B cell (primary cell): ENCODE data around the gene GPR156. TPM values are rescaled to one million over a fixed set of nuclear protein-coding genes. Genes with fewer than 3 reads are reported as not detected.

Experiments used
- ATAC-seq: fragments of 200-7000 bp; cut with Tn5 transposase; one replicate; pipeline ENCODE4 v1.10.0; 2021; ENCODE audit warnings: low read depth, mild to moderate bottlenecking, moderate number of reproducible peaks, moderate library complexity
- CTCF ChIA-PET: fragments of 350-600 bp; sonication (Branson Sonifier 250); formaldehyde crosslinking; loops from one replicate; lab custom pipeline; 2021; ENCODE audit warnings: antibody characterized with exemption, inconsistent platforms; lab: Charles Lee
- POLR2A ChIA-PET: fragments of 350-600 bp; sonication (Branson Sonifier 250); formaldehyde crosslinking; loops from one replicate; lab custom pipeline; 2021; ENCODE audit warnings: antibody characterized with exemption; lab: Charles Lee
- DNase-seq: peaks from one replicate; pipeline ENCODE4 v3.0.0; 2013
- H2AFZ ChIP-seq: 2 replicates; pipeline ENCODE4 v1.6.1; 2012; ENCODE audit warnings: mild to moderate bottlenecking, low read depth, low read length; ENCODE audit not compliant: insufficient read depth, poor library complexity, severe bottlenecking
- H3K27ac ChIP-seq, 2 donors: 1 replicate in 1 of 2; 2 replicates in 1 of 2; pipeline ENCODE4 v1.5.1; 2012 to 2013; ENCODE audit warnings: low read length in 2 of 2, mild to moderate bottlenecking in 2 of 2, moderate library complexity in 1 of 2
- H3K27me3 ChIP-seq, 4 experiments: fragments of 200-600 bp in 1 of 4; sonication (generic) in 1 of 4; replicated peaks in 1 of 4; 1 replicate in 2 of 4; 2 replicates in 2 of 4; pipeline versions ENCODE4 v1.6.1 to v1.7.0; 2013 to 2016; ENCODE audit warnings: low read length in 3 of 4, mild to moderate bottlenecking in 2 of 4, mixed read lengths in 1 of 4, moderate library complexity in 1 of 4; ENCODE audit not compliant: insufficient read depth in 4 of 4, control insufficient read depth in 3 of 4; ENCODE audit errors: control extremely low read depth in 1 of 4
- H3K36me3 ChIP-seq, 2 experiments: replicated peaks in 1 of 2; 1 replicate in 1 of 2; 2 replicates in 1 of 2; pipeline versions ENCODE4 v1.6.1 to v1.7.1; 2013; ENCODE audit warnings: low read length in 1 of 2; ENCODE audit not compliant: insufficient read depth in 2 of 2, control insufficient read depth in 1 of 2; ENCODE audit errors: control extremely low read depth in 1 of 2, extremely low read depth in 1 of 2
- H3K4me1 ChIP-seq, 2 donors: fragments of 200-600 bp in 1 of 2; sonication (generic) in 1 of 2; 1 replicate in 1 of 2; 2 replicates in 1 of 2; pipeline versions ENCODE4 v1.5.1 to v1.6.1; 2013 to 2017; ENCODE audit warnings: low read length in 2 of 2; ENCODE audit not compliant: control insufficient read depth in 2 of 2, insufficient read depth in 2 of 2
- H3K4me2 ChIP-seq: replicated peaks from 2 replicates; pipeline ENCODE3; 2012; ENCODE audit warnings: mild to moderate bottlenecking, low read depth, low read length; ENCODE audit not compliant: poor library complexity, severe bottlenecking
- H3K4me3 ChIP-seq, 5 experiments: fragments of 200-600 bp in 1 of 5; sonication (generic) in 1 of 5; 1 replicate in 3 of 5; 2 replicates in 2 of 5; pipeline versions ENCODE4 v1.5.1 to v1.7.0; 2011 to 2016; ENCODE audit warnings: low read length in 4 of 5, mild to moderate bottlenecking in 4 of 5, low read depth in 2 of 5, control low read depth in 1 of 5, moderate library complexity in 1 of 5; ENCODE audit not compliant: insufficient read depth in 1 of 5; ENCODE audit errors: control extremely low read depth in 1 of 5, extremely low read depth in 1 of 5
- H3K79me2 ChIP-seq: fragments of 200-600 bp; sonication (generic); one replicate; pipeline ENCODE4 v1.6.0; 2016; ENCODE audit warnings: low read length; ENCODE audit not compliant: control insufficient read depth, insufficient read depth
- H3K9ac ChIP-seq: fragments of 200-600 bp; sonication (generic); 2 replicates; pipeline ENCODE4 v1.6.1; 2017; ENCODE audit warnings: mild to moderate bottlenecking, low read length, moderate library complexity
- H3K9me3 ChIP-seq, 3 donors: one replicate each; pipeline versions ENCODE4 v1.6.1 to v1.7.1; 2013; ENCODE audit warnings: low read length in 2 of 3; ENCODE audit not compliant: control insufficient read depth in 2 of 3, insufficient read depth in 1 of 3; ENCODE audit errors: control extremely low read depth in 1 of 3
- H4K20me1 ChIP-seq: 2 replicates; pipeline ENCODE4 v1.6.0; 2012; ENCODE audit warnings: mild to moderate bottlenecking, low read length; ENCODE audit not compliant: insufficient read depth, control insufficient read depth, poor library complexity, severe bottlenecking
- H3K27ac Mint-ChIP-seq: one replicate; pipeline ENCODE4 v1.8.0; 2021; ENCODE audit warnings: mixed read lengths
- H3K27me3 Mint-ChIP-seq: one replicate; pipeline ENCODE4 v1.8.0; 2021; ENCODE audit warnings: mixed read lengths
- H3K4me1 Mint-ChIP-seq: one replicate; pipeline ENCODE4 v1.8.0; 2021; ENCODE audit warnings: mixed read lengths
- H3K4me3 Mint-ChIP-seq: one replicate; pipeline ENCODE4 v1.8.0; 2021; ENCODE audit warnings: mixed read lengths
- H3K9me3 Mint-ChIP-seq: one replicate; pipeline ENCODE4 v1.8.0; 2022; ENCODE audit warnings: mixed read lengths; ENCODE audit not compliant: insufficient read depth
- EZH2 ChIP-seq: IDR thresholded peaks from 2 replicates; pipeline ENCODE4 v1.6.1; 2012; ENCODE audit warnings: borderline replicate concordance, low read depth, mild to moderate bottlenecking, moderate library complexity, low read length; ENCODE audit not compliant: insufficient read depth, poor library complexity, severe bottlenecking
- WGBS: methylation state at CpG from one replicate; pipeline ENCODE4 v1.1.5; 2013; ENCODE audit warnings: missing lambda C conversion rate; ENCODE audit not compliant: insufficient coverage; 5-methylcytosine and 5-hydroxymethylcytosine counted together
- intact Hi-C: fragments of 100-400 bp; cut with micrococcal nuclease; formaldehyde crosslinking; loops from one replicate; pipeline ENCODE4 v1.10.0; 2022
- polyA plus RNA-seq: library from polyadenylated mRNA; depleted of rRNA; stranded (reverse); fragments of >200 nt; gene quantifications from 2 replicates; pipeline ENCODE4 v1.2.3, GENCODE V29; 2012
- total RNA-seq, 2 donors: library from RNA; stranded (reverse); fragments of 120-200 nt in 1 of 2; gene quantifications; 1 replicate in 1 of 2; 2 replicates in 1 of 2; pipeline versions ENCODE4 v1.2.3 to v1.2.4, GENCODE V29; 2013 to 2022
- TF ChIP-seq, protein P1 (sequence below): fragments of 200-600 bp; IDR thresholded peaks from one replicate; pipeline ENCODE4 v1.8.0; 2022; ENCODE audit warnings: antibody characterized with exemption, mild to moderate bottlenecking

GPR156 gene
- total and polyA plus RNA-seq, 2 donors (not counting 1 experiment from before 2014, with no cell fraction given): 0.03 to 0.20 TPM

DNA sequence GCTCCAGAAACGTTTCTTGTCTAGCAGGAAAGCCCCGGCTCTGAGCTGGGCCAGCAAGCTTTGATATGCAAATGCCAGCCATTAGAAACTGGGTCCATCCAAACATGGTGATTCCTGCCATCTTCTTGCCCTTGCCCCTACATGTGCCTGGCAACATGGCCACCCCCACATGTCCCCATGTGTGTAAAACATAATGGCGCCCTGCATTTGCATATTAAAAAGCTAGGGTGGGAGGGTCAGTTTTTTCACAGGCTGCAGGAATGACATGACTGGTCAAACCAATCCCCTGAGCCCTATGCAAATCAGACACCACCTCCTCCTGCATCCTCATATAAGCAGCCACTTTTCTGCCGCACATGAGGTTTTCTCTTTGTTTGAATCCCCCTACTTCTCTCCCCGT lies 21.2 kb downstream of the GPR156 start:
- no peak overlapping the region for H3K9ac ChIP-seq
- no peak overlapping the region for H3K4me2 ChIP-seq
- H3K27me3 ChIP-seq: peaks cover 0 to 2% (median 0%) of the 10 kb centered on the region in 4 experiments
- TF ChIP-seq EZH2: no peak
- TF ChIP-seq, protein P1, sequence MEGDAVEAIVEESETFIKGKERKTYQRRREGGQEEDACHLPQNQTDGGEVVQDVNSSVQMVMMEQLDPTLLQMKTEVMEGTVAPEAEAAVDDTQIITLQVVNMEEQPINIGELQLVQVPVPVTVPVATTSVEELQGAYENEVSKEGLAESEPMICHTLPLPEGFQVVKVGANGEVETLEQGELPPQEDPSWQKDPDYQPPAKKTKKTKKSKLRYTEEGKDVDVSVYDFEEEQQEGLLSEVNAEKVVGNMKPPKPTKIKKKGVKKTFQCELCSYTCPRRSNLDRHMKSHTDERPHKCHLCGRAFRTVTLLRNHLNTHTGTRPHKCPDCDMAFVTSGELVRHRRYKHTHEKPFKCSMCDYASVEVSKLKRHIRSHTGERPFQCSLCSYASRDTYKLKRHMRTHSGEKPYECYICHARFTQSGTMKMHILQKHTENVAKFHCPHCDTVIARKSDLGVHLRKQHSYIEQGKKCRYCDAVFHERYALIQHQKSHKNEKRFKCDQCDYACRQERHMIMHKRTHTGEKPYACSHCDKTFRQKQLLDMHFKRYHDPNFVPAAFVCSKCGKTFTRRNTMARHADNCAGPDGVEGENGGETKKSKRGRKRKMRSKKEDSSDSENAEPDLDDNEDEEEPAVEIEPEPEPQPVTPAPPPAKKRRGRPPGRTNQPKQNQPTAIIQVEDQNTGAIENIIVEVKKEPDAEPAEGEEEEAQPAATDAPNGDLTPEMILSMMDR: no peak
- no peaks in the 10 kb centered on the region for H4K20me1 ChIP-seq
- H3K4me3 Mint-ChIP-seq: no peak overlapping the region
- intact Hi-C loops: no loop called here
- no peak overlapping the region for H3K4me3 ChIP-seq
- no peak overlapping the region for H3K27ac ChIP-seq
- WGBS: 67% methylated on average over 3 of the region's 5 CpGs
- H3K9me3 Mint-ChIP-seq: no peaks in the 10 kb centered on the region
- H3K9me3 ChIP-seq: peaks cover 0 to 1% (median 0%) of the 10 kb centered on the region in 3 donors
- CTCF ChIA-PET: no interaction called here
- H3K27ac Mint-ChIP-seq: no peak overlapping the region
- no peaks in the 10 kb centered on the region for H3K4me1 ChIP-seq
- no peaks in the 10 kb centered on the region for H3K79me2 ChIP-seq
- DNase-seq: no peak
- H2AFZ ChIP-seq: no peak overlapping the region
- peaks cover 16% of the 10 kb centered on the region for H3K27me3 Mint-ChIP-seq
- POLR2A ChIA-PET: no interaction called here
- no peak for ATAC-seq
- no peaks in the 10 kb centered on the region for H3K4me1 Mint-ChIP-seq
- no peaks in the 10 kb centered on the region for H3K36me3 ChIP-seq

DNA sequence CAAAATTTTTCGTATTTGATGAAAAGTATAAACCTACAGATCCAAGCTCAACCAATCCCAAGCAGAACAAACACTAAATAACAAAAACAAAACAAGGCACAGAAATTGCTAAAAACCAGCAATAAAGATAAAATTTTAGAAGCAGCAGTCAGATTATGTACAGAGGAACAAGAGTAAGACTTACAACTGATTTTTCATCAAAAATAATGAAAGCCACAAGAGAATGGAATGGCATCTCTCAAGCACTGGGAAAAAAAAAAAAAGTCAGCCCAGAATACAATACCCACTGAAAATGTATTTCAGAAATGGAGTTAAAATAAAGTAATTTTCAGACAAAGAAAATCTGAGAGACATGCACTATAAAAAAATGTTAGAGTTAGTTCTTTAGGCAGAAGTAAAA lies 27.0 kb downstream of the GPR156 start:
- H3K27me3 ChIP-seq: no peaks in the 10 kb centered on the region
- intact Hi-C loops: no loop called here
- ChIA-PET CTCF (no interaction called here), POLR2A (no interaction called here)
- H2AFZ ChIP-seq: no peak overlapping the region
- DNase-seq (no peak), ATAC-seq (no peak)
- Mint-ChIP-seq H3K27me3 (peaks cover 14% of the 10 kb centered on the region), H3K27ac (no peak overlapping the region), H3K4me3 (no peak overlapping the region), H3K4me1 (no peaks in the 10 kb centered on the region), H3K9me3 (peaks cover 9% of the 10 kb centered on the region)
- H3K4me1 ChIP-seq: no peaks in the 10 kb centered on the region
- TF ChIP-seq, protein P1: no peak
- TF ChIP-seq EZH2: no peak
- H3K4me3 ChIP-seq: no peak overlapping the region
- H3K4me2 ChIP-seq: no peak overlapping the region
- no peaks in the 10 kb centered on the region for H3K79me2 ChIP-seq
- WGBS: no CpG with 5 or more reads among the region's 1 CpG
- H3K27ac ChIP-seq: no peak overlapping the region
- peaks cover 0 to 3% (median 0%) of the 10 kb centered on the region in 3 donors for H3K9me3 ChIP-seq
- no peaks in the 10 kb centered on the region for H3K36me3 ChIP-seq
- no peaks in the 10 kb centered on the region for H4K20me1 ChIP-seq
- H3K9ac ChIP-seq: no peak overlapping the region
